ENCODE data around the gene TRANK1.

GRCh38 chr3:36907911-36908646 lies 36.8 kb downstream of the TRANK1 start:
- TF ChIP-seq CTCF (conservative IDR thresholded peaks at IDR 0.05; ENCODE audit: low read depth, low read length) = no peak
- TF ChIP-seq EZH2phosphoT487 (IDR thresholded peaks at IDR 0.05; ENCODE audit: borderline replicate concordance, low read length) = no peak
